Measurements from ENCODE around the gene COPE.
"Not testable (repeated sequence)": the region's sequence is repeated elsewhere in the genome, so short reads cannot be mapped to it uniquely, and the experiment has no call there.

Gene COPE

DNA sequence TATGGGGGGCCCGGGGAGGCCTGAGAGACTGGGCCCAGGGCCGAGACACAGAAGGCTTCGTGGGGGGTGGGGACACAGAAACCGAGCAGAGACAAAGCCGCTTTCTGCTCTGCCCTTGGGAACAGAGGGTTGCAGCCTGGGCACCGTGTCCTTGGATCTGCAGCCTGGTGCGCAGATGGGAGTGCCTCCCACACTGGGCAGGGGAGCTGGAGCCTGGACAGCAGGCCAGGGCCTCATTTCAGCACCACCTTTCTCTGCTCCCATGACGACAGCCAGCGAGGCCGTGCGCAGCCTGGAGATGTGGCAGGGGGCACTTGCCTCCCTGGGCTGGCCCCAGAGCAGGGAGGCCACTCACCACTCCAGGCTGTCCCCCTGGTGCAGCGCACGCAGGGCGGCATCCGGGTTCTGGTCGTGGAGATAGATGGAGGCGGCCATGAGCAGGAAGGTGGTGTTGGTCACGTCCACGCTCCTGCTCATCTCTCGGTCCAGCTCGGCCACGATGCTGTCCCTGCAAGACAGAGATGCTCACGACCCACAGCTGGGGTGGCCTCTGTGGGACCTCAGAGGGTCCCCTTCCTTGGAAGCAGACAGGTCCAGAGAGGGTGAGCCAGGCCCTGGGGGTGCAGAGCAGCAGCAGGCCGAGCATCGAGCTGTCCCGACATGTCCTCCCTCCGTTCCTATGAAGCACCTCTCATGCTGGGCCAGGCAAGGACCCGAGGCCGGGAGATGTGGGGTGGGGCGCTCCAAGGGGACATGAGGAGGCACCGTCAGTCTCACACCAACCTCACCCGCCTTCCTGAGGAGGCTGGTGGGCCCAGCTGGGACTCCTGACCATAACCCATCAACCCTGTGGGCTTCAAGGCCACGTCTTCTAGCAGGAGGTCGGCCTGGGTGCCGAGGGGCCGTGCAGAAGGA lies 12.3 kb downstream of the COPE start:
- DNase-seq, result no peak

DNA sequence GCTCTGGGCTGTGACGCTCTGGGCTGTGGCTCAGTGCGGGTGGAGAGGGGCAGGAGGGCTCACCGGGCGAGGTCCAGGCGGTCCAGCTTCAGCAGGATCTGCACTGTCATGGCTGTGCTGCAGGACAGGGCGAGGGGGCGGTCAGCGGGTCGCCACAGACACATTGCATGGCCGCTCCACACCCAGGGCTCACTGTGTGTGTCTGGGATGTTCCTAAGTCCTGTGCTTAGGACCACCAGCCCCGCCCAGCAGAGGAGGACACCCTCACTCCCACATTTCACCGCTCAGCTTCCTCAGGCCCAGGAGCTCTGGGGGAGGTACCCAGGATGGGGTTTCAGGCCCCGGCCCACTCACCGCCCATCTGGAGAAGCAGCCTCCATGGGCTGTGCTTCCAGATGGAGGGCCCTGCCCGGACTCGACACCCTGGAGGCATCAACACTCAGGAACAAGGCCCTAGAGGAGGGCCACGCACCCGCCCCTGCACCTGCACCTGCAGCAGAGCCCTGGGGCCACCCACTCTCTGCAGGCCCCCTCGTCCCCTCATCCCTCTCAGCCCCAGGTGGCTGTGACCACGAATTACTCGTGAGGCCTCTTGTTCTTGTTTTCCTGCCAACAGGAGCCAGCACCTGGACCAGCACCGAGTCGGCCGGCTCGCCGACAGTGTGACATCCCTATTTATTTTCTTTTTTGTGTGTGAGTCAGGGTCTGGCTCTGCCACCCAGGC lies 13.5 kb downstream of the COPE start:
- DNase-seq, result no peak

DNA sequence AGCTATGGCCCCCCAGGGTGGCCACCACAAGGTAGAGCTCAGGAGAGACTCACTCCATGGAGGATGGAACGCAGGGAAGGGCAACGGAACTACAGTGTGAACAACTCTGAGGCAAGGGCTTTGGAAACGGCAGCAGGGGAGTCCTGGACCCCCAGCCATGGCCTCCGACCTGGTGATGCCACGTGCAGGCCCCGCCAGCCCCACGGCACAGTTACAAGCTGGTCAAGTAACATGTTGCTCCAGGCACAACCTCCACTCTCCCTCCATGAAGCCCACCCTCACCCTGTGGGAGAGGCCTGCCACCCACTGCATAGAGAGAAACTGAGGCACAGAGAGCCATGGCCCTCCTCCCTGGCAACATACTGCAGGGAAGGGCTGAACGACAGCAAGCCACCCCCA lies 14.1 kb downstream of the COPE start:
- no peak for DNase-seq

DNA sequence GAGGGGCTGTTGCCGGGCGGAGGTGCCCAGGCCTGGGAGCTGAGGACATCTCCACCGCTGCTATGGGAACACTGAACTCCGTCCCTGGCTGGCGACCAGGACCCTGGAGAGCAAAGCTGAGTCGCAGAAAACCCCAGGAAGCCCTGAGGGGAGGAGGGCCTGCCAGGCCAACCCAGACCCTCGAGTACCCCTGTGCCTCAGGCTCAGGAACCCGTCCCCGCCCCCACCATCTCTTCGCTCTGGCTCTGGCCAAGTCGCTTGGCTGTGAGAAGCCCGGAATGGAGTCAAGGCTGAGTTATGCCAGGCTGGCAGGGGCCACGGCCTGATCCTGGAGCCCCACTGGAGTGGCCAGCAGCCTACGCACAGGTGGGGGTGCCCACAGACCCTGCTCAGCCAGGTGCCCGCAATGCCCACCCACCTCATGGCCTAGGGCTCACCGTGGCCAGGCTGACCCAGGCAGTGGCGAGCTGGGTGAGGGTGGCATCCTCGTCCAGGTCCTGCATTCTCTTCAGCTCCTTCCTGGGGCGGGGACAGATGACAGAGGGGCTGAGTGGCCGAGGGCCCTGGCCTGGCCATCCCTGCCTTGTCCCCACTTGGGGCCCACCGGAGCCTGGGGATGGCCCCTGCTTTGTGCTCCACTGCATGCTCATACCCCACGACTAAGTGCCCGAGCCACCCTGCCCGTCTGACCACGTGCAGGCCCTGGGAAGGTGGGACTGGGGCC lies 14.7 kb downstream of the COPE start:
- DNase-seq, result no peak

DNA sequence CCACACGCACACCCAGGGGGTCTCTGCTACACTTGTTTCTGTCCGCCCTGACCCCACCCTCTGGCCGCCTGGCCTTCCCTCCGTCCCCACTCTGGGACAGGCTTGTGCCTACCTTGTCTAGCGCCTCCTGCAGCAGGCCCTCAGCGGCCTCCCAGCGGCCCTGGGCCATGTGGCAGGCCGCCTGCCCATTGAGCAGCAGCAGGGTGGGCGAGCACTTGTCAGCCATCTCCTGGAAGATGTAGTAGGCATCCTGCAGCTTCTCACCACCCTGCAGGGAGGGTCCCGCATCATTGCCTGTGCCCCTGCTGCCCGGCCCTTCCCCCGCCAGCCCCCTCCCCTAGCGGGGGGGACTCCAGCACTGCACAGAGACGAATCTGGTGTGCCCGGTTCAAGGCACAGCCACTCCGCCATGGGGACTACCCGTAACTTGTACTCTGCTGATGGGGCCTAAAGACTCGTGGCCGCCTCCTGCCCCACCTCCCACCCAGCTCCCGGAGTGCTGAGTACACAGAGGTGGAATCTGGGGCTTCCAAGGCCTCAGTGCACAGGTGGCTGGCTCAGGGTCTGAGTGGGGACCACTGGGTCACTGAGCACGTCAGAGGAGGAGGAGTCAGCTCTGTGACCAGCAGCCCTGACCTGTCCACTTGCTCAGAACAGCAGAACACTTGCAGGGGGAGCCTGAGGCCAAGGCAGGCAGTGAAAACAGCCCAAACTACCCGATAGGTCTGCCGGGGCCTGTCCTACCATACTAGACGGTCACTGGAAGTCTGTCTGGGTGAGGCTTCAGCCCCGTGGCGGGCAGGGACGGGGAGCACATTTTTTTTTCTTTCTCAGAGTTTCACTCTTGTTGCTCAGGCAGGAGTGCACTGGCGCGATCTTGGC lies 15.8 kb downstream of the COPE start:
- DNase-seq, result no peak

DNA sequence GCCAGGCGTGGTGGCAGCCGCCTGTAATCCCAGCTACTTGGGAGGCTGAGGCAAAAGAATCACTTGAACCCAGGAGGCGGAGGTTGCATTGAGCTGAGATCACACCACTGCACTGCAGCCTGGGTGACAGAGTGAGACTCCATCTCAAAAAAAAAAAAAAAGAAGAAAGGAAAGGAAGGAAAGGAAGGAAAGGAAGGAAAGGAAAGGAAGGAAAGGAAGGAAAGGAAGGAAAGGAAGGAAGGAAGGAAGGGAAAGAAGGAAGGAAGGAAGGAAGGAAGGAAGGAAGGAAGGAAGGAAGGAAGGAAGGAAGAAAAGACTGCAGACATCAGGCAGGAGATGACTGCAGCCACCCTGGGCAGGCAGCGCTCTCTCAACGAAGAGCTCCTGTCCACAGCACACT lies 16.7 kb downstream of the COPE start:
- DNase-seq, result not testable (repeated sequence)

DNA sequence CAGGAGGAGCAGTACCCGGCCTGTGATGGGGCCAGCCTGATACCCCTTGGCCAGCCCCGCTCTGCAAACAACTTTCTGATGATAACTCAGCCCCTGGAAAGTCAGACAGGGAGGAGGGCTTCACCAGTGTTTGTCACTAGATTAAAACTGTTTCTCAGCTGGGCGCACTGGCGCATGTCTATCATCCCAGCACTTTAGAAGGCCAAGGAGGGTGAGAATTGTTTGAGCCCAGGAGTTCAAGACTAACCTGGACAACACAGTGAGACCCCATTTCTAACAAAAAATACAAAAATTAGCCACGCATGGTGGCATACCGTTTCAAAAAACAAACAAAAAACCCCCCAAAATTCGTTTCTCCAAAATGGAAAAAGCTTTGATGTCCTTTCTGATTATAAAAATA lies 17.7 kb downstream of the COPE start:
- no peak for DNase-seq

DNA sequence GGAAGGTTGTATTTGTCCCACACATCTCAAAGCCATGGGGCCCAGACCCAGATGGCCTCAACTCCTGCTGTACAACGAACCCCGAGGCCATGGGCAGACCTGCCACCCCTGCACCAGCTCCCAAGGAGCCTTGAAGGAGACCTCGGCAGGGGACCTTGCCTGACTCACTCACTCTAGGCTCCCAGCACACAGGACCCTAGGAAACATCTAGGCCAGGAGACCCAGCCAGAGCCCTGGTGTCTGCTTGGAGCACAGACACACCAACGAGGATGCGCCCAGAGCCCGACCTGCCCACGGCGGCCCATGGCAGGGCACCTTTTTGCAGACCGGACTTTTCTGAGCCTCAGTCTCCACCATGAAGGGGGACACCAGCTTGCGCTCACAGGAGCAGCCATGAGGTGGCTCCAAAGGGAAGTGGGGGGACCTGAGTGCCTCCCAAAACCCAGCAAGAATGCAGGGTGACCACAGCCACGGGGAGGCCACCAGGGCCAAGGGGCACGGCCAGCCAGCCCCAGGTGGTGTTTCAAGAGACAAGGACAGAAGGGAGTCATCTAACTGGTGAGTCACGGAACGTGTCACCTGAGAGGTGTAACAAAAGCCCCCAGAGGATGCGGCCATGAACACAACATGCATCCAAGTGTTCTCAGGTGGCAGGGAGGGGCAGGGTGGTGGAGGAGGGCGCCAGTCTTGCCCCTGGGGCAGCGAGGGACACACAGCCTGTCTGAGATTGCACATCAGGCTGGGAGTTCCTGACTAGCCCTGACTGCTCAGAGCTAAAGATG lies 18.3 kb downstream of the COPE start:
- no peak for DNase-seq

DNA sequence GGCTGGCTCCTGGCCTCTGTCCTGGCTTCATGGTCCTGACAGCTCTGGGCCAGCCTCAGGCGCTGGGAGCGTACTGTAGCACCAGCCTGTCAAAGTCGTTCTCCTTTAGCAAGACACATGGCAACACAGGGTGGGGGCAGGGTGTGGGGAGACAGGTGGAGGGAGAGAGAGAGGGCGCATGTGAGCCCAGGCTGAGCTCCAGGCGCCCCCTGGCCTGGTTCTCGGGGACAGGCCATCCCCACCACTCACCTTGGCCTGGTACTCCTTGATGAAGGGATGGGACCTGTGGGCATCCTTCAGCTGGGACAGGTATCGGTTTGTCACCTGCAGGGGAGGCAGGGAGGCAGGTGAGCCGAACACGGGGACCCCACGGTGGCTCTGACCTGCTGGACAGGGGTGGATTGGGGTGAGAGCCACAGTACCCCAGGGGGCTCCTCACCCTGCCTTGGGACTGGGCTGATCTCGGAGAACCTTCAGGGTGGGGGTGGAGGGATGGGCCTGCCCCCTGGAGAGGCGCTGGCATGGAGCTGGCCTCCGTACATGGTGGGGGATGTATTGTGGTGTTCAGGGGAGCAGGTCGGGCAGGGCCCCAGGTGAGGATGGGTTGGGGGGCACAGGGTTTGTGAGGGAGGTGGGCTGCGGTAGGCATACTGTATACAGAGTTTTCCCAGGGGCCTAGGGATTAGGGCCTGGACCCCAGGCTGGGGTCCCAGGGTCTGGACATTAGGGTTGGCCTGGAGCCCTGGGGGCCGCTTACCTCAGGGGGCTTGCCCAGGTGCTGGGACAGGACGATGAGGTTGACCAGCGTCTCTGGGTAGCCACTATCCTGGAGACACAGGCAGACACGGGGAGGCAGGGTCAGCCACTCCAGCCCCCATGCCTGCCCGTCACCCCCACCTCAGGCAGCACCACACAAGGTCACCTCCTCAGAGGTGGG lies 19.3 kb downstream of the COPE start:
- DNase-seq, result no peak

DNA sequence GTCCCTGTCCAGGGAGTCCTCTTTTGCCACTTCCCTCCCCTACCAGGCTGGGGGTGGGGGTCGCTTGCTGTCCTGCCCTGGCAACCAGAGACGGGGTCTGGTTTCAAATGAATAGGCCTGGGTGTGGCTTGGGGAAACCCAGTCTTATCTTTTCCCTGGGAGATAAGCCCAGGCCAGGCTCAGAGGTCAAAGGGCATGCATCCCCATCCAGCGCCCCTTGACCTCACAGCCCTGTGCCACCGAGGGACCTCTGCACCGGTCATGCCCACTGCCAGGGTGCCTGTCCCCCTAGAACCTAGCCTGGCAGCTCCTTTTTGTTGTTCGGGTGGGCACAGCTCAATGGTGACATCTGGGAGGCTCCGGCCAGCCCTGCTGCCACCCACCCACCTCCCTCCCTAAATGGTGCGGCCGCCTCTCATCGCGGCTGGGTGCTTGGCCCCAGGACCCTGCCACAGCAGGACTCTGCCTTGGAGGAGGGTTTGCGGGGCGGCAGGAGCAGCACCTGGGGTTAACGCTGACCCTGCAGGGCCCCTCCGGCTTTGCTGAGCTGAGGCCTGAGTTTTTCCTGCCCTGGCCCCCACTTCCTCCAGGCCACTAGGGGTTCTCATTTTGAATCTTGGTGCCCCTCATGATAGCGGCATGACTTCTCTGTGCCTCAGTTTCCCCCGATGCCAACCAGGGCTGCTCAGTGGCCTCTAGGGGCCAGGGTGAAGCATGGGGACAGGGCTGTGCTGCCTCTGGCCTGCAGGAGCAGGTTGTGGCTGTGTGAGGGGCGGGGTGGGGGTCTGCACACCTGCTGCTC lies 20.4 kb downstream of the COPE start:
- no peak for DNase-seq

DNA sequence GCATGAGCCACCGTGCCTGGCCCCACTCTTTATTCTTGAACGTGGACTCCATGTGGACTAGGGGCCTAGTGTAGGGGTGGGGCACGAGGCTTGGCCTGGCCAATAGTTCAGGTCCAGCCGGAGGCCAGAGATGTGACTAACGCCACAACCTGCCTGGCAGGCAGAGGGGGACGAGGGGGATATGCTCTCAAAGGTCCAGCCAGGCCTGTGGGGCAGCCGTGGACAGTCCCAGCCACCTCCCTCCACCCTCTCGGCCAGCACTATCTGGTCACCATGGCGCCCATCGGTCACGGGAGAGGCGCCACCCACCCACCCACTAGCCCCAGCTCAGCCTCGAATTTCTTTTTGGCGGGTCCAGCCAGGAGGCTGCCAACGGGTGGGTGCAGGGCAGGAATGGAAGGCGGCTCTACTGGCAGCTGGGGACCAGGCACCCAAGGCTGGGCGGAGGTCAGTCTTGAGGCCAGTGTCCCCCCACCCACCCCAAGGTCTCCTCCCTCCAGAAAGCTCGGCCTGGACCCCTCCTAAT lies 21.0 kb downstream of the COPE start:
- DNase-seq, result no peak

DNA sequence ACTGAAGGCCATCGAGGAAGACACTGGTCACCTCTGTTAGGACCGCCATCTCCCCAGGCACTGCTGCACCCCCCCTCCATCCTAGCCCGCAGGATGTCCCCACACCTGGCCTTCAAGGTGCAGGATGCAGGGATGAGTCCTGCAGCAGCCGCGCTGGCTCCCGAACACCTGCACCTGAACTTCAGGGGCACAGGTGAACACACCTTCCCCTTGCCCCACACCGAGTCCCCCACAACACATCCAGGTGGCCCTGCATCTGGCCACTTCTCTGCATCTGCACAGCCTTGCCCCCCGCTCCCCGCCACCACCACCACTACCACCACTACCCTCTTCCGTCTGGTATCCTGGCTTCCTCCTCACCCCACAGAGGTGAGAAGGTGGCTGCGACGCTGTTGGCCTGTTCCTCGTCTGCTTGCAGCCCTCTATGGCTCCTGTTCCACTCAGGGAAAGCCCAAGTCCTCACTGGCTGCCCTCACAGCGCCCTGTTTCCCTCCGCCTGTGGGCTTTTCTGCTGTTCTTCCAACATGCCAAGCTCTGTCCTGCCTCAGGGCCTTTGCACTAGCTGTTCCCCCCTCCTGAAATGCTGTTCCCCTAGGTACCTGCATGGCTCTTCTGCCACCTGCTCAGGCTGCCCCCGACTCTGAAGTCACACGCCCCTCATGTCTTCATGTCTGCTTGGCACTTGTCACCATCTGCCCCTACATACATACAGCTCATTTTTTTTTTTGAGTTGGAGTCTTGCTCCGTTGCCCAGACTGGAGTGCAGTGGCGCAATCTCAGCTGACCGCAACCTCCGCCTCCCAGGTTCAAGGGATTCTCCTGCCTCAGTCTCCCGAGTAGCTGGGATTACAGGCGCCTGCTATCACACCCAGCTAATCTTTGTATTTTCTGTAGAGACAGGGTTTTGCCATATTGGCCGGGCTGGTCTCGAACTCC lies 21.8 kb downstream of the COPE start:
- no peak for DNase-seq

DNA sequence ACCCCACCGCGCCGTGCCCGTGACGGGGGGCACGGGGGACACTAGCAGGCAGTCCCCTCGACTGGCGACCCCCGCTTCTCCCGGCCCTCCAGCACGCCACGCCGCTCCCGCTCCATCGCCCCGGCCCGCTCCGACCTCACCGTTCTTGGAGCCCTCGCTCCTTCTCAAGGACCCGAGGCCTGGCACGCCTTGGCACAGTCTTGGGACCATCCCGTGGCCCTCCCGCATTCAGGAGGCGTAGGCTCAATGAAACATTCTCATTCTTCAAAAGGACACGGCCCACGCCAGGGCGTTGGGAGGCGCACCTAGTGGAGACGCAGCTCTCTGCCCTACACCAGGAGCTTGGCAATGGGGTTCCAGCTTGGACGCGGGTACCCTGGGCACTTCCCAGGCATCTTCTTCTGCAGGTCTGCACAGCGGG lies 22.8 kb downstream of the COPE start:
- DNase-seq, result no peak

DNA sequence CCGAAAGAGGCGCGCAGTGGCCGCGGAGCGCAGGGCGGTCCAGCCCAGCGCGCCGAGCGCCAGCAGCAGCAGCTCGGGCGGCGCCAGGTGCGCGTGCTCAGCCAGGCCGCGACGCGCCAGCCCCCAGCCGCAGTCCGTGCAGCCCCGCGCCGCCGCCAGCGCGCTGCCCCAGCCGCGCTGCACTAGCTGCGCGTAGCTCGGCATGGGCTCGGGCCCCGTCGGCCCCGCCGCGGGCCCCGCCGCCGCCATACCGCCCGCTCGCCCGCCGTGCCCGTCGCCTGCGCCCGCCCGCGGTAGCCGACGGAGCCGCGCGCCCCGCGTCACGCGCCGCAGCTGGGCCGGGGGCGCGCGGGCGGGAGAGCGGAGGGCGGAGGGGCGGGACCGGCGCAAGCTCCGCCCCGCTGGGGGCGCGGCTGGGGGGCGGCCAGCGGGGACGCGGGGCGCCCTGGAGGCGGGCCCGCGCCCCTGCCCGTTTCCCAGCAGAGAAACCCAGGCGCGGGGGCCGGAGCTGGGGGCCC lies 23.3 kb downstream of the COPE start, which contains the start of gene CERS1:
Gene CERS1 (minus strand): TSS at position 335 of the 518 bp plus-strand sequence. CDS start 86 bp downstream, at position 249.
- DNase-seq, result no peak

DNA sequence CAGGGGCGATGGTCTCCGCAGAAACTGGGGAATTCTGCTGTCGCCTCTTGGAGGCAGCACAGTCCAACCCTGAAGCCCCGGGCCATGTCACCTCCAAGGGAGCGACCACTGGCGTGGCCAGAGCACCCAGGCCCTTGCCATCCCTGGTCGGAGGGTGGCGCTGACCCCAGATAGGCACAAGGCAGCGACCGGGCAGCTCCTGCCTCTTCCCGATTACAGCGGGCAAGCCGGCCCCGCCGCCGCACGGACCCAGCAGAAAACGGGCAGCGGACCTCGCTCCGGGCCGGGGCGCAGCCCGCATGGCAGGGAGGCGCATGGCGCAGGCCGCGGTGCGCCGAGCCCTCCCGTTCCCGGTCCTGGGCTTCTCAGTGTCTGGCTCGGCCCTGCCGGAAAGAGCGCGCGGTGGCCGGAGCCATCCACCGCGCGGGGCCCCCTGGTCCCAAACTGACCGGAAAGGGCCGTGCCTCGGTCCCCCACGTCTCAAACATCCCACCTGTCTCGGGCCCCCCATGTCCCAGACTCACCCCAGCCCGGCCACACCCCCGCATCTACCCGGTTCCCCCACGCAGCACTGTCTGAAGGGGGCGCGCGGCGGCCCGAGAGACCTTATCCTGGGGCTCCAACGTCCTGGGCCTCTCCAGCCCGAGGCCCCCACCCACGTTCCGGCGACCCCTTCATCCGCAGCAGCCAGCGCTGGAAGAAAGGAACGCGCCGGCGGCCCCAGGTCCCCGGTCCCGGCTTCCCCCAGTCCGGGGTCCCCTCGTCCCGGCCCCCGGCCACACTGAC lies 24.0 kb downstream of the COPE start:
- DNase-seq, result no peak

DNA sequence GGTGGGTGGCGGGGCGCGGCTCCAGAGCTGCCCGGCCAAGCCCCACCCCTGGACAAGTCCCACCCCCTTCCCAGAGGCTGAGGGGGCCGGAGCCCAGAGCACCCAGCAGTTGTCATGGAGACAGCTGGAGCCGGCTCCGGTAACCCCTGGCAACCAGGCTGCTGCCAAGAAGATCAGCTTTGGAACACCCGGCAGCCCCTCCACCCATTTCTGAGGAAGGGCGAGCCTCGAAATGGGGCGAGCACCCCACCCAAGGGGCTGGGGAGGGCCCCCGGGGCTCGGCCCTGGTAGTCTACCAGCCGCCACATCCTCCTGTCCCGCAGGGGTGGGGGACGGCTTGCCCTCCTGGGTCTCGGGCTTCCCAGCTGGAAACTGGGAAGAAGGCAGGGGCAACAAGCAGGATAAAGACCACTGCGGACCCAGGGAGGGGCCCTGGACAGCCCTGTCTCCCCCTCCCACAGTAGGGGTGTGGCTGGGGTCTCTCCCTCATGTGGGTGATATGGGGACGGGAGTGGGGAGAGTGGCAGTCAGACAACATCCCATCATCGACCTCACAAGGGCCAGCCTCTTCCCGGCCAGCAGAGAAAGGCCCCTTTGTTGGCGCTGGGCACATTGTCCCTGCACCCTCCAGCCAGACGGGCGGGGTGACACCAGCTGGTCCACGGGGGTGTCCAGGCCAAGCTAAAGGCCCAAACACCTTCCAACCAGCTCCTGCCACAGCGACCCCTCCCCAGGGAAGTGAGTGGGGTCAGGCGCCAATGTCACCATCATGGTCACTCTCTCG lies 24.7 kb downstream of the COPE start:
- DNase-seq, result no peak
